ENCODE measurements around the gene GRIN2C.

GRIN2C gene

DNA sequence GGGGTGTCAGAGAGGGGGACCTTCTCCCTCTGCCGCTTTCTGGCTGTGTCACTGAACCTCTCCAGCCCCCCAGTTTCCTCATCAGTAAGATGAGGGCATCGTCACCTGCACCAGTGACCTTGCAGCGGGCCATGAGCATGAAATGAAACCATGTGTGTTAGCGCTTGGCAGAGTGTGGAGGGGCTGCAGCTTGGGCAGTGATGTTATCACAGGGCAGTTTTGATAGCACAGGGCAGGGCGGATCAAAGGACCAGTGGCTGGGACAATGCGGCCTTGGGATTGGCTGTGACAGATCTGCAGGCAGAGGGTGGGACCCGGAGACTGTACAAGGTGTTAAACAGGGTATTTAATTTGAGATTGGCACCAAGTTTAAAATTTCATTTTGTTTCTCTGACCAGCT lies 44.6 kb downstream of the GRIN2C start:
- TF ChIP-seq ZNF8 (CRISPR knock-in tag; IDR thresholded peaks at IDR 0.05) (no peak), ESRRG (CRISPR knock-in tag; IDR thresholded peaks at IDR 0.05) (no peak), PPARA (CRISPR knock-in tag; IDR thresholded peaks at IDR 0.05; ENCODE audit: borderline replicate concordance) (no peak), GLIS3 (CRISPR knock-in tag; IDR thresholded peaks at IDR 0.05) (no peak), ARNTL (CRISPR knock-in tag; IDR thresholded peaks at IDR 0.05; ENCODE audit: borderline replicate concordance, low read depth) (no peak), ISL1 (CRISPR knock-in tag; IDR thresholded peaks at IDR 0.05) (no peak), OSR1 (CRISPR knock-in tag; IDR thresholded peaks at IDR 0.05) (no peak)
- ATAC-seq: no peak

DNA sequence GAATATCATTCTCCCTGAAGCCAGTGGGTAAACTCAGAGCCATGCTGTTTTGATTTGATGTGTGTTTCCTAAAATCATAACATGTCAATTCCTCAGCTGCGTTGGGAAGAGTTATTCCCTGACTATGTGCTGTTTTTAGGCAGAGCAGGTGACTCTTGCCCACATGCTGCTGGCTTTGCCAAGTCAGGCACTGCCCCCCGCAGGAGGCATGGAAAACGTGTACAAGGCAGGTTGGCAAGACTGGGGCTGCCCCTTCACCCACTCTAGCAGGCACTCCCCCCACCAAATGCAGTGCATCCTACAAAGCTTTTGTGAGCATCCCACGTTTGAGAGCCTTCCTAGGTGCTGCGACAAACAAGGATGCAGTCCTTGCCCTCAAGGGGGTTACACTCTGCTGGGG lies 45.2 kb downstream of the GRIN2C start:
- TF ChIP-seq ZC3H10 (CRISPR knock-in tag; IDR thresholded peaks at IDR 0.05) (no peak), ARNTL (CRISPR knock-in tag; IDR thresholded peaks at IDR 0.05; ENCODE audit: borderline replicate concordance, low read depth) (no peak), TCF4 (CRISPR knock-in tag; IDR thresholded peaks at IDR 0.05; ENCODE audit: borderline replicate concordance) (no peak), ZFP3 (CRISPR knock-in tag; IDR thresholded peaks at IDR 0.05) (no peak), RARB (CRISPR knock-in tag; IDR thresholded peaks at IDR 0.05) (no peak), BACH2 (CRISPR knock-in tag; IDR thresholded peaks at IDR 0.05; ENCODE audit: borderline replicate concordance) (no peak), ESRRG (CRISPR knock-in tag; IDR thresholded peaks at IDR 0.05) (no peak), ZFP30 (CRISPR knock-in tag; IDR thresholded peaks at IDR 0.05) (no peak)
- TF ChIP-seq, protein P1, sequence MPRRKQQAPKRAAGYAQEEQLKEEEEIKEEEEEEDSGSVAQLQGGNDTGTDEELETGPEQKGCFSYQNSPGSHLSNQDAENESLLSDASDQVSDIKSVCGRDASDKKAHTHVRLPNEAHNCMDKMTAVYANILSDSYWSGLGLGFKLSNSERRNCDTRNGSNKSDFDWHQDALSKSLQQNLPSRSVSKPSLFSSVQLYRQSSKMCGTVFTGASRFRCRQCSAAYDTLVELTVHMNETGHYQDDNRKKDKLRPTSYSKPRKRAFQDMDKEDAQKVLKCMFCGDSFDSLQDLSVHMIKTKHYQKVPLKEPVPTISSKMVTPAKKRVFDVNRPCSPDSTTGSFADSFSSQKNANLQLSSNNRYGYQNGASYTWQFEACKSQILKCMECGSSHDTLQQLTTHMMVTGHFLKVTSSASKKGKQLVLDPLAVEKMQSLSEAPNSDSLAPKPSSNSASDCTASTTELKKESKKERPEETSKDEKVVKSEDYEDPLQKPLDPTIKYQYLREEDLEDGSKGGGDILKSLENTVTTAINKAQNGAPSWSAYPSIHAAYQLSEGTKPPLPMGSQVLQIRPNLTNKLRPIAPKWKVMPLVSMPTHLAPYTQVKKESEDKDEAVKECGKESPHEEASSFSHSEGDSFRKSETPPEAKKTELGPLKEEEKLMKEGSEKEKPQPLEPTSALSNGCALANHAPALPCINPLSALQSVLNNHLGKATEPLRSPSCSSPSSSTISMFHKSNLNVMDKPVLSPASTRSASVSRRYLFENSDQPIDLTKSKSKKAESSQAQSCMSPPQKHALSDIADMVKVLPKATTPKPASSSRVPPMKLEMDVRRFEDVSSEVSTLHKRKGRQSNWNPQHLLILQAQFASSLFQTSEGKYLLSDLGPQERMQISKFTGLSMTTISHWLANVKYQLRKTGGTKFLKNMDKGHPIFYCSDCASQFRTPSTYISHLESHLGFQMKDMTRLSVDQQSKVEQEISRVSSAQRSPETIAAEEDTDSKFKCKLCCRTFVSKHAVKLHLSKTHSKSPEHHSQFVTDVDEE (CRISPR knock-in tag; IDR thresholded peaks at IDR 0.05): no peak
- TF ChIP-seq, protein P2, sequence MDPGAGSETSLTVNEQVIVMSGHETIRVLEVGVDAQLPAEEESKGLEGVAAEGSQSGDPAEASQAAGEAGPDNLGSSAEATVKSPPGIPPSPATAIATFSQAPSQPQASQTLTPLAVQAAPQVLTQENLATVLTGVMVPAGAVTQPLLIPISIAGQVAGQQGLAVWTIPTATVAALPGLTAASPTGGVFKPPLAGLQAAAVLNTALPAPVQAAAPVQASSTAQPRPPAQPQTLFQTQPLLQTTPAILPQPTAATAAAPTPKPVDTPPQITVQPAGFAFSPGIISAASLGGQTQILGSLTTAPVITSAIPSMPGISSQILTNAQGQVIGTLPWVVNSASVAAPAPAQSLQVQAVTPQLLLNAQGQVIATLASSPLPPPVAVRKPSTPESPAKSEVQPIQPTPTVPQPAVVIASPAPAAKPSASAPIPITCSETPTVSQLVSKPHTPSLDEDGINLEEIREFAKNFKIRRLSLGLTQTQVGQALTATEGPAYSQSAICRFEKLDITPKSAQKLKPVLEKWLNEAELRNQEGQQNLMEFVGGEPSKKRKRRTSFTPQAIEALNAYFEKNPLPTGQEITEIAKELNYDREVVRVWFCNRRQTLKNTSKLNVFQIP (CRISPR knock-in tag; IDR thresholded peaks at IDR 0.05; ENCODE audit: borderline replicate concordance, low read depth): no peak
- peak; percentile 17; the same call in 1 of the 3 replicates for ATAC-seq

DNA sequence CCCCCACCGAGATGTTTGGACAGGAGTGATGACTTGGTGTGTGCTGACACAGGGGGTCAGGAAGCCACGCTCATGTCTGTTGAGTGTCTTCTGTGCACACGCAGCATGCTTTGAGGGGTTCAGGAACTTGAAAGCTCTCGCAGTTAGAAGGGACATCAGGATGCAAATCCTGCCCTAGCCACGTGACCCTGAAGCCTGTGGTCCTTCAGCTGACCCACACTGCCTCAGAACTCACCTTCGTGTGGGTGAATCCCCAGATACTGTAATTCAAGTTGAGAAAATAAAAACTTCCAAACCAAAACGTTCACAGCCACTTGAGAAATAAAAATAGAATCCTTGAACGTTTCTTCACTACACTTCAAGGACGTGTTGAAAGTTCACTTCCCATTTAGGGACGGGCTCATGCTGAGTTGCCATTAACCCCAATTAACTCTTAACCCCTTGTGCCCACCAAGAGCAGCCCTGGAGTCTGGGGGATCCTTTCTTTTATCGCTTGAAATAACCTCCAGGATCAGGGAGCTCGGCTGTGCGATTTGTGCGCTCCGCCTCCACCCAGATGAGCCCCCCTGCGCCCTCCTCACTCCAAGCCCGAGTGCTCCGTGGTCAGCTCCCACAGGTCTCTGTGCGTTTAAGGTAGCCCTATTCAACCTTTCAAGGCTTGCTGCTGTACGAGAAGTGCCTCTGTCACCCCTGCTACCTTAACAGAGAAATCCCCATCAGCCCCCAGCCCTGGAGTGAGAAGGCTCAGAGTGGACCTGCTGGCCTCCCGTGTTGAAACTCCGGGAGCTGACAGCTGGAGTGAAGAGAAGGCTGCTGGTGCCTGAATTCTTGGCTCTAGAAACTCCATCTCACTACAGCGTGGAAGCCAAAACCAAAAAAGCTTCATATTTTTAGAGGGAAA lies 47.3 kb downstream of the GRIN2C start:
- ATAC-seq: no peak
- TF ChIP-seq RARB (CRISPR knock-in tag; IDR thresholded peaks at IDR 0.05) (no peak), PPARA (CRISPR knock-in tag; IDR thresholded peaks at IDR 0.05; ENCODE audit: borderline replicate concordance) (no peak), ESRRG (CRISPR knock-in tag; IDR thresholded peaks at IDR 0.05) (no peak), ISL1 (CRISPR knock-in tag; IDR thresholded peaks at IDR 0.05) (no peak), ZFP3 (CRISPR knock-in tag; IDR thresholded peaks at IDR 0.05) (no peak), ZFP30 (CRISPR knock-in tag; IDR thresholded peaks at IDR 0.05) (no peak), GLIS3 (CRISPR knock-in tag; IDR thresholded peaks at IDR 0.05) (no peak), SNAI2 (CRISPR knock-in tag; IDR thresholded peaks at IDR 0.05) (no peak), OSR1 (CRISPR knock-in tag; IDR thresholded peaks at IDR 0.05) (no peak), ARNTL (CRISPR knock-in tag; IDR thresholded peaks at IDR 0.05; ENCODE audit: borderline replicate concordance, low read depth) (no peak), BACH2 (CRISPR knock-in tag; IDR thresholded peaks at IDR 0.05; ENCODE audit: borderline replicate concordance) (no peak)
- TF ChIP-seq, protein P1 (CRISPR knock-in tag; IDR thresholded peaks at IDR 0.05): no peak
- TF ChIP-seq, protein P3, sequence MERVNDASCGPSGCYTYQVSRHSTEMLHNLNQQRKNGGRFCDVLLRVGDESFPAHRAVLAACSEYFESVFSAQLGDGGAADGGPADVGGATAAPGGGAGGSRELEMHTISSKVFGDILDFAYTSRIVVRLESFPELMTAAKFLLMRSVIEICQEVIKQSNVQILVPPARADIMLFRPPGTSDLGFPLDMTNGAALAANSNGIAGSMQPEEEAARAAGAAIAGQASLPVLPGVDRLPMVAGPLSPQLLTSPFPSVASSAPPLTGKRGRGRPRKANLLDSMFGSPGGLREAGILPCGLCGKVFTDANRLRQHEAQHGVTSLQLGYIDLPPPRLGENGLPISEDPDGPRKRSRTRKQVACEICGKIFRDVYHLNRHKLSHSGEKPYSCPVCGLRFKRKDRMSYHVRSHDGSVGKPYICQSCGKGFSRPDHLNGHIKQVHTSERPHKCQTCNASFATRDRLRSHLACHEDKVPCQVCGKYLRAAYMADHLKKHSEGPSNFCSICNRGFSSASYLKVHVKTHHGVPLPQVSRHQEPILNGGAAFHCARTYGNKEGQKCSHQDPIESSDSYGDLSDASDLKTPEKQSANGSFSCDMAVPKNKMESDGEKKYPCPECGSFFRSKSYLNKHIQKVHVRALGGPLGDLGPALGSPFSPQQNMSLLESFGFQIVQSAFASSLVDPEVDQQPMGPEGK (CRISPR knock-in tag; IDR thresholded peaks at IDR 0.05; ENCODE audit: borderline replicate concordance): no peak
